HG03460 (cell line): Measurements from ENCODE around the gene KIAA1549.

Source experiments
- ATAC-seq: cut with Tn5 transposase; IDR thresholded peaks from one replicate; pipeline ENCODE4 v1.9.1; 2021; ENCODE audit not compliant: unreplicated experiment

Gene KIAA1549

DNA sequence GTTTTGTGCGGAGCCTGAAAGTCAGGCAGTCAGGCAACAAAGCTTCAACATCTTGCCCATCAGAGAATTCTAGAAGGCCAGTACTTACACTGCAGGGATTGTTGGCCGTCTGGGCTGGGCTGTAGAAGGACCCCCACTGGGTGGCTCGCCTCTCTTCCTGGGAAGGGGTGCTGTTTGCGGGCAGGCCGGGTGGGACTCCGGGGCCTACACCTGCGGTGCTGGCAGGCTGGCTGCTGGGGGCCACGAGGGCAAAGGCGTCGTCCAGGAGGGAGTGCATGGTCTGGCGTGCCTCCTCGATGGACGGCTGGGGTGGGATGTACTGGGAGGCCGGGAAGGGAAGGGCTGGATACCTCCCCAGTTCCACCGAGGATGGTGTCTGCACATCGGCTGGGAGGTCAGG, 120.1 kb downstream of the KIAA1549 start:
- ATAC-seq: no peak

DNA sequence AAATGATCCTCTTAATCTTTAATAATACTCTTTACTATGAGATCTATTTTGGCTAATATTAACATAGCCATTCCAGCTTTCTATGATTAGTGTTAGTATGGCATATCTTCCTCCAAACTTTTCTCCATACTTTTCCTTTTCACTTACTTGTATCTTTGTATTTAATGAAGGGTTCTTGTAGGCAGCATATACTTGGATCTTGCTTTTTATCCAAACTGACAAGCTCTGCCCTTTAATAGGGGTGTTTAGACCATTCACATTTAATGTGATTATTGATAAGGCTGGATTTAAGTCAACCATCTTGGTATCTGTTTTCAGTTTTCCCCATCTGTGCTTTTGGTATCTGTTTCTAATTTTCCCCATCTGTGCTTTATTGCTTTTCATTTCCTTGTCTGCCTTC, 123.5 kb downstream of the KIAA1549 start:
- ATAC-seq: no peak

DNA sequence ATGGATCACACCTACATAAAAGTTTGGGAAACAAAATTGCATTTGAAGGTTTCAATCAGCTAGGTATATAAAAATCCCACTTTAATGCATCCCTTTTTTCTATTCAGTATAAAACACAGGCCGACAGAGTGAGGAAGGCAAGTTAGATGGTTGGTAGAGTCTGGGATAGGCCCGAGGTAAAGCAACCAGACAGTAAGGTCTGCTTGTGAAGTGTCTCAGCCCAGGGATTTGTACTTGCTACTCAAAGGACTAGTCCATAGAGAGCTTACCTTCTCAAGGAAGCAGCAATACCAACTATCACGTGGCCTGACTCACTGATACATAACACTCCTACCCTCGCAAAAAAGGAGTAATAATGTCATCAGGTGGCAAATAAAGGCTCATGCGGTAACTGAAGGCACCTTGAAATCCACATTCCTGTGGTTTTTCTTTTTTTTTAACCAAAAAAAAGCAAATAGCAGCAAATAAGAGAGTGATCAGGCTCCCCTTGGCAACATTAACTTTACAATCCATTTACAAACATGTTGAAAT, 127.0 kb downstream of the KIAA1549 start:
- ATAC-seq: no peak

DNA sequence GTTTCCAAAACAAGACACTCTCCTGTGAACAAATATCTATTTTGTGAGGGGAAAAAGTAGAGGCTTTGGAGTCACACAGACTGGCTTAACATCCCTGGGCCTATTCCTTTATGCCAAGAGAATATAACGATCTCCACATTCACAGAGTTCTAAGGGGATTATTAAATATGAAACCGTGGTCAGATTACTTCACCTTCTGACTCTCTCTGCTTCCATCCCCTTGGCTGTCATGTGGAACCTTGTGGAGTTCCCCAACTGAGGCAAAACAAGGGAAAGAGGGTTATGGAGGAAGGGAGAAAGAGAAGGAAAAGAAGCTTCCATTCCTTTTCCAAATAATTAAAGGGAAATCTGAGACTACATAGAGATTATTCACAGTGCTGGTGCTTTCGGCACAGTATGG, 127.7 kb downstream of the KIAA1549 start:
- no peak for ATAC-seq

DNA sequence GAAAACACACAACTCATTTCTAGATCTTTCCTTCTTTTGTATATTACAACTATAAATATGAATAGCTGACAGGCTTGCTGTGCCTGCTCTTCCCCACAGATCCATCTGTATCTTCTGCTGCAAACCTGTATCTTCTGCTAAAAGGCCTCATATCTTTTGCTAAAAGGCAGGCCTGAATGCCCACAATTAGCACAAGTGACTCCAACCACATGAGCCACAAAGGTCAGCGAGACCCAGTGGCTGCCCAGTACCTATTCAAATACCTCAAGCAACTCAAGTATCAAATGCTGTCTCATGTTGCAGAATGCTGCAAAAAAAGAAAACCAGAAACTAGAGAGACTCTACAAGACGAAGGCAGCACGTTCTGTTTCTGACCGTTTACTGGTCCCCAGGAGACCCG, 128.7 kb downstream of the KIAA1549 start:
- ATAC-seq: no peak

DNA sequence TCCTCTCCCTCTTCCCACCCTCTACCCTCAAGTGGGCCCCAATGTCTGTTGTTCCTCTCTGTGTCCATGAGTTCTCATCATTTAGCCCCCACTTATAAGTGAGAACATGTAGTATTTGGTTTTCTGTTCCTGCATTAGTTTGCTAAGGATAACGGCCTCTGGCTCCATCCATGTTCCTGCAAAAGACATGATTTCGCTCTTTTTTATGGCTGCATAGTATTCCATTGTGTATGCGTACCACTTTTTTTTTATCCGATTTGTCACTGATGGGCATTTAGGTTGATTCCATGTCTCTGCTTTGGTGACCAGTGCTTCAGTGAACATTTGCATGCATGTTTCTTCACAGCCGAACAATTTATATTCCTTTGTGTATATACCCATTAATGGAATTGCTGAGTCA, 131.5 kb downstream of the KIAA1549 start:
- no peak for ATAC-seq

DNA sequence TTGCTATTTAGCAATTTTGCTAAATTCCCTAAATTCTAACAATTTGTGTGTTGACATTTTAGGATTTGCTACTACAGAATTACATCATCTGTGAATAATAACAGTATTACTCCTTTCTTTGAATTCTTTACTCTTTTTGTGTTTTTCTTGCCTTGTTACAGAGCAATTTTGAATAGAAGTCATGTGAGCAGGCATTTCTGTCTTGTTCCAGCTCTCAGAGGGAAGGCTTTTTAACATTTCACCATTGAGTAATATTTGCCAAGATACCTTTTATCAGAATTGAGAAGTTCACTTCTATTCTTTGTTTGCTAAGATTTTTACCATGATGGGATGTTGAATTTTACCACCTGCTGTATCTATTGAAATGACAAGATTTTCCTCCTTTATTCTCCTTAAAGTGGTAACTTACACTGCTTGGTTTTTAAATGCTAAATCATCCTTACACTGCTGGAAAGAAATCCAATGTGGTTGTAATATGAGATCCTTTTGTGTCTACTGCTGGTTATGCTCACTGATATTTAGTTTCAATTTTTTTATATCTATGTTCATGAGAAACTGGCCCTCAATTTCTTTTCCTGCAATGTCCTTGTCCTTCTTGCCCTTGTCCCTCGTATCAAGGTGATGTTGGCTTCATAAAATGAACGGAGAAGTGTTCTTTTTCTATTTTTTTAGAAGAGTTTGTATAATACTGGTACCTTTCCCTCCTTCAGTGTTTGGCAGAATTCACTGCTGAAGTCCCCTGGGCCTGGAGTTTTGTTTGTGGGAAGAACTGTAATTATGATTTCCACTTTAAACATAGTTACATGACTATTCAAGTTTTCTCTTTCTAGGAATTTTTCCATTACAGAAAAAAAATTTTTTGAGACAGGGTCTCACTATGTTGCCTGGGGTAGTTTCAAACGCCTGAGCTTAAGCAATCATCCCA, 132.9 kb downstream of the KIAA1549 start:
- no peak for ATAC-seq

DNA sequence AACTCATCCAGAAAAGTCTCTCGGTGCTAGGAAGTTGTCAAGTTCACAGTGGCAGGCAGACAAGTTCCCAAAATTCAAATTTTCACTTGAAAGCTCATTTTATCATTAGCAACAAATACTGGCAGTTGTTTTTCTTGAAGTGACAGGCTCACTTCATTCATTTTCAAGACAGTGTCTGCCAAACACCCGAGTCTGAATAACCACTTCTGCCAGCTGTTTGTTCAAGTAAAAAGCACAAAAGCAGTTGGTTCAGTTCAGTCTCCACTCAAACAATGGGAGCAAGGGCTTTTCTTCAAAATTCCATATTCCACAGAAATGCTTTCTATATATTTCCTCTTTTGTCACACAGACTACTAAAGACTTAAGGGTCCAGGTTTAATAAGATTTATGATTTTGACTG, 135.5 kb downstream of the KIAA1549 start:
- ATAC-seq: no peak

DNA sequence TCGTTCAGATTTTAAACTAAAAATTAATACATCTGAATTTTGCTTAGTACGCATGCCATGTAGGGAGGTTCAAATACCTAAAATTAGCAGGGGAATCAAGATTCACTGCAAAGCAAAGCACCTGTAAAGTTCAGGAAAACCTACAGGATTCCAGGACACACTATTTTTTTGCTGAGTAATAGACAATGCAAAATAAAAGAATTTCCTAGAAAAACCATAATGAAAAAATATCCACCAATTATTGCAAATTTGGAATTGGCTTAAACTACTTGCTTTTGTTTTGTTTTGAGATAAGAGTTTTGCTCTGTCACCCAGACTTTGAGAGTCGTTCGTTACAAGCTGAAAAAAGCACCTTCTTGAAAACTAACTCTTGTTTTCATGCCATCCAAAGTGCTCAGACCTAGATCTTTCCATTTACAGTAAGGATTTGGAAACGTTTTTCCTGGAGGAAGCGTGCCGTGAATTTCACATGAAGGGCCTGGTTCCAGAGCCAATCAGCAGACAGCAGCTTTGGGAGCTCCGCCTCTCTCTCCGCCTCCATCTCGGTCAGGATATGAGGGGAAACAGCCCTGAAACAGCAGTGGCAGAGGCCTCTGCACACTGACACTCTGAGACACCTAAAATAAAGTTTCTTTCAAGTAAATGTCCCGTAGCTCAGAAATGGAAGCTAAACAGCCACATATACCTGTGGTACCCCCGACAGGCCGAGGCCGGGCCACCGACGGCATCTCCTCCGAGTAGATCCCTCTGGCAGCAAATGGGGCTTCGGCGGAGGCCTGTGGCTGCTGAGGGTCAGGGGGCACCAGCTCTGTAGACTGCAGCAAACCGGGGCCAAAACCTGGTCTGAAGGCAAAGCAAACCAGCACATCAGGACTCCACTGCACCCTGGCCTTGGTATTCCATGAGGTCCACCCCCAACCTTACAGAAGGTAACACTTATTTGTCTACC, 137.3 kb downstream of the KIAA1549 start:
- no peak for ATAC-seq

DNA sequence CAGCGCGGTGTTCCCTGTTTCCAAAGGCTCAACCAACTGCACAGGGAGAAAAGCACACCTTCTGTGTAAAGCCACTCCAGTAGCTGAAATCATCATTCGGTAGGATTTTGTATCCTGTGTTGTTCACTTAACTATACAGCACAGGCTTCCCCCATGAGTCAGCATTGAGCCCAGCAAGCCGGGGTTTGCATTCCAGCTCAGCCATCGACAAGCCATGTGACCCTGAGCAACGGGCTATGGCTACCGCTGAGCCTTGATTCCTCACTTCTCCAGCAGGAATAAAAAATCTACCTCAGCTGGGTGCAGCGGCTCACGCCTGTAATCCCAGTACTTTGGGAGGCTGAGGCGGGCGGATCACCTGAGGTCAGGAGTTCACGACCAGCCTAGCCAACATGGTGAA, 139.1 kb downstream of the KIAA1549 start:
- no peak for ATAC-seq

DNA sequence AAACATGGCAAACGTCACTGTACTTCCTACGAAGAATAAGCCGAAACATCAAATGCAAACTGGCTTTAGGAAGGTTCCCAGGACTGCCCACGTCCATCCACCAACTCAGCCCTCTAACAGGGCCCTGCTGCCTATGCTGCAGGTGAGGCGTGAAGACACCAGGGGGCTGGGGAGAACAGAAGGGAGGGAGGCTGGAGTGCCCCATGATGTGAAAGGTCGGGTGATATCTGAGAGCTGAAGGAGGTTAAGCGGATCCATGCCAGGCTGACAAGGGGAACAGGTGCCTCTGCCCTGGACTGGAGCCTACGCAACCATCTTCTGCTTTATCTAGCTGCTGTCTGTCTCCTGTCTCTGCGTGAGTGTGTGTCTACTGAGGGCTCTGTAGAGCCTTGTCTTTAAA, 143.0 kb downstream of the KIAA1549 start:
- ATAC-seq: no peak

DNA sequence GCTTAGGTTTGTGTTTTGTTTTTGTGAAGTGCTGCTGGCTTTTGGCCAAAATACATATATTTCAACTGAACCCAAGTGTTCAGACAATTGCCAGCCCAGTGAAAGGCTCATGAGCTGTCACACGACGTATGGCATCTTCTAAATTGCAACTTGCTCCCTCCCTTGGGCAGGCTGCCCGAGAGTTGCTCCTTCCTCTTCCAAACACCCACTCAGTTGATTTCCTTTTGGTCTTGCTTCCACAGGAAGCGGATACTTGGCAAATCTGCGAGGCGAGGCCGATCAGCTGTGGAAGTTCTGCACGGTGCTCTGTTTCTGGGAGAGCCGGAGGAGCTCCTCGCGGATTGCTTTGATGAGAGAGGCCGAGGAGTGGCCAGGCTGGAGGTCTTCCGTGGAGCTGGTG, 143.6 kb downstream of the KIAA1549 start:
- ATAC-seq: no peak

DNA sequence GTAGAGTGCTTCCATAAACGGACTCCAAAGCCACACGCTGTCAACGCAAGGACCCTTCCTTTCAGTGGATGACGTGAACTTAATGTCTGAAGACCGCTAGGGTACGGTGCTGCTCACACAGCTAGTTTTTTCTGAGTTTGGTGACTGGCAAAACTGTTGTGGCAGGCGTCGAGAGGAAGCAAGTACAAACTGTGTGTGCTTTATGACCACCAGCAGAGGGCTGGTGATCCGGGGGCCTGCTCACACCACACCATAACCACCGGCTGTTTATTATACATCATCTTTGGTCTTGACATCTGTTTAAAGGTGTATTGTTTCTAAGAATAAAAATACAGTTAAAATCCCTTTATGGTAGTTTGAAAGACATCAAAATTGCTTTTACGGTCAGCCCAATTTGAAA, 146.1 kb downstream of the KIAA1549 start:
- ATAC-seq: no peak

DNA sequence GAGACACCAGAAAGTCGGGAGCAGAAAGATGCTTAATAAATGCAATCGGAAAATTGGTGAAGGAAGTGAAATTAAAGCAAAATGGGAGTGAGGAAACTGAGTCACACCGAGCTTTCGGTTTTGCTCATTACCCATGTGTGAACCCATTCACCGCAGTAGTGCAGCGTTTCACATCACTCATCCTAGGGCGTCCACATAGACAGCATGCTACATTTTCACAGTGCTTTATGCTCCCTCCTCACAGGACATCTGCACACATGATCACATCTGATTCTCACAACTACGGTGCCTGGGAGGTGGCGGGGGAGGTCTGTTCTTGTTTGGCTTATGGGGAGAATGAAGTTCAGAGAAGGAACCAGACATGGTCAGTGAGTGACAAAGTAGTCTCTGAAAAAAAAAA, 146.6 kb downstream of the KIAA1549 start:
- no peak for ATAC-seq

DNA sequence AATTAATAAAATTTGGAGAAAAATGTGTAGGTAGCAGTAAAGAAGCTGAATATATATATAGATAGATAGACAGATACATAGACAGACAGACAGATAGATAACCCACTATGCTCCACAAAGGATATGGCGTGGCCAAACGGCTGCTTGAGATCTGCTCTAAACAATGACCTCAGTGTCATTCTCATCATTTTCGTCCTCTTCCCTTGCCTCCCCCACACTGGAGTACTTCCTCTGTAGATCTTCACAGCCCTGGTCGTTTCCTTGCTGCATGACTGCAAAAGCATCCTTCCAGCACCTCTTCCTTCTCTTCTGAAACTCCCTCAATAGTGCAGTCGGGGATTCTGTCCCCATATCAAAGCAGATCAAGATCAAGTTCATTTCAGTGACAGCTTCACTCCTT, 147.6 kb downstream of the KIAA1549 start:
- ATAC-seq: no peak

DNA sequence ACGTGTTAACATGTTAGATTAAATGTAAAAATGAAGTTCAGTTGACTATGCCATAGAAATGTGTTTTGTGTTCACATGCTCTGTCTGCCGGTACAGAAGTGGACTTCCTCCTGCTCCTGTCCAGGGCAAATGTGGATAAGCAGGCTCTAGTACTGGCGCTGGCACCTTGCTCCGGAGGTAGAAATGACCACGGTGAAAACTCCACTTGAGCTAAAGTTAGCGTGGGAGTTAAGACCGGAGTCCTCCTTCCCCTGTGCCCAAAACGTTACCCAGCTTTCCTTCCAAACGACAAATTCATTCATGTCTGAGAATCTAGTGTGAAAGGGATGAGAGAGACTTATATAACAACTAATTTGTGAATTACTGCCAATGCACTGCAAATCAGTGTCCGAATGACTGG, 148.2 kb downstream of the KIAA1549 start:
- no peak for ATAC-seq

DNA sequence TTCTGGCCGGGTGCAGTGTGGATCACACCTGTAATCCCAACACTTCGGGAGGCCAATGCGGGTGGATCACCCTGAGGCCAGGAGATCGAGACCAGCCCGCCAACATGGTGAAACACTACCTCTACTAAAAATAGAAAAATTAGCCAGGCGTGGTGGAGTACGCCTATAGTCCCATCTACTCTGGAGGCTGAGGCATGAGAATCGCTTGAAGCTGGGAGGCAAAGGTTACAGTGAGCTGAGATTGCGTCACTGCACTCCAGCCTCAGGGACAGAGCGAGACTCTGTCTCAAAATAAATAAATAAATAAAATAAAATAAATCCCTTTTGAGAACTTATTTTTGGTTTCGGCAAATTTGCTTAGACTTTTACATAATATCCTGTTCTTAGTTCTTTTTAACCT, 151.9 kb downstream of the KIAA1549 start:
- ATAC-seq: no peak

DNA sequence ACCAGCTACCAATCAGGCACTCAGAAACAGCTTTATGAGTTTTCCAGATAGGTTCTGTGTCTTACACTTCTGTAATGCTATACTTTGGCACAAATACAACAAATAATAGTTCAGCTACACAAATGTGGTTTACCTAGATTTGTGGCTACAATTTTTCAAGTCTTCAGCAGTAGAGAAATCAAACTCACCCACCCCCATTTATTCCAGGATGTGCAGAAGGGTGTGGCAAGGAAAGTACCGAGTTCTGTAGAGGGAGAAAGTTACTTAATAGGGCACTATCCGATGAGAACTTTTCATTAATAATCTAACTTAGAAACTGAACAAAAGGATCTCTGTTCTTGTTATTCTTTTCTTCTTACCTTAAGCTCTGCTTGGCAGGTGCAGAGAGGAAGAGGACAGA, 152.9 kb downstream of the KIAA1549 start:
- no peak for ATAC-seq

DNA sequence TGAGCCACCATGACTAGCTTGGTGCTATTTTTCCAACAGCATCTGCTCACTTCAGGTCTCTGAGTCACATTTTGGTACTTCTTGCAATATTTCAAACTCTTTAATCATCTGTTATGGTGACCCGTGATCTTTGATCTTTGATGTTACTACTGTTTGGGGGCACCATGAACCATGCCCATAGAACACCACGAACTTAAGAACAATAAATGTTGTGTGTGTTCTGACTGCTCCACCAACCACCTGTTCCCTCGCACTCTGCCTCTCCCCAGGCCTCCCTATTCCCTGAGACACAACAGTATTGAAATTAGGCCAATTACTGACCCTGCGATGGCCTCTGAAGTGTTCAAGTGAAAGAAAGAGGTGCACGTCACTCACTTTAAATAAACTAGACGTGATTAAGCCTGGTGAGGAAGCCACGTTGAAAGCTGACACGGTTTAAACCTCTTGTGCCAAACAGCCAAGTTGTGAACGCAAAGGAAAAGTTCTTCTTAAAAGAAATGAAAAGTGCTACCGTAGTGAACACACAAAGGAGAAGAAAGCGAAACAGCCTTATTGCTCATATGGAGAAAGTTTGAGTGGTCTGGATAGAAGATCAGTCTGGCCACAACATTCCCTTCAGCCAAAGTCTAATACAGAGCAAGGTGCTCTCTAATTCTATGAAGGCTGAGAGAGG, 156.0 kb downstream of the KIAA1549 start:
- no peak for ATAC-seq

DNA sequence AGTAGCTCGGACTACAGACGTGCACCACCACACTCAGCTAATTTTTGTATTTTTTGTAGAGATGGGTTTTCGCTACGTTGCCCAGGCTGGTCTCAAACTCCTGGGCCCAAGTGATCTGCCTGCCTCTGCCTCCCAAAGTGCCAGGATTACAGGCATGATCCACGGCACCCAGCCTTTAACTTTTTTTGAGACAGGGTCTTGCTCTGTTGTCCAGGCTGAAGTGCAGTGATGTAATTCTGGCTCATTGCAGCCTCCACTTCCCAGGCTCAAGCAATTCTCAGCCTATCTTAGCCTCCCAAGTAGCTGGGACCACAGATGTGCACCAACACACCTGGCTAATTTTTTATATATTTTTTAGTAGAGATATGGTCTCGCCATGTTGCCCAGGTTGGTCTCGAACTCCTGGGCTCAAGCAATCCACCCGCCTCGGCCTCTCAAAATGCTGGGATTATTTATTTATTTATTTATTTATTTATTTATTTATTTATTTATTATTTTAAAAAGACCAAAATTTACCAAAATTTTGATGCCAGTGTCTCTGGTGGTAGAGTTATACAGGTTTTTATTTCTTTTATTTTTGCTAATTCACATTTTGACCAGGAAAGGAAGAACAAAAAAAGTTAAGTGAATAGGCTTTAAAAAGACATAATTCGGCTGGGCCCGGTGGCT, 158.2 kb downstream of the KIAA1549 start:
- no peak for ATAC-seq

DNA sequence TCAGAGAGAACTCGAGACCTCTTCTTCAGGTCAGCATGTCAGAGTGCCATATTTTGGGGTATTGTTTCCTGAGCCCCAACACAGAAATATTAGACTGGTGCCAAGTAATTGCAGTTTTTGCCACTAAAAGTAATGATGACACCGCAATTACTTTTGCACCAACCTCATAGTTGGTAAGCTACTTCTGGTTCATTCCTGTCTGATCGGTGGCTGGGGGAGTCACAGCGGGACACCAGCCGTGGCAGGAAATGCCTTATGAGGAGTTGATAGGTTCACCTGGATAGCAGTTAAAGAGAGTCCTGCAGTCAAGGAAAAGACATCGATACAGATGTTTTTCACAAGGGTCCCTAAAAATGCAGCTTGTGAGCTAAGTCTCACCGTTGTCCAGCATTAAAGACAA, 159.3 kb downstream of the KIAA1549 start:
- no peak for ATAC-seq
